GM12892 (cell line): ENCODE results near the gene ENDOV.

ENCODE experiments used
- DNase-seq: peaks from one replicate; pipeline ENCODE4 v3.0.0; 2011; ENCODE audit not compliant: insufficient read length
- FAIRE-seq: peaks from 2 replicates; lab custom pipeline; 2011; peaks lifted over from hg19 to GRCh38; lab: Jason Lieb, UNC
- POLR2A ChIP-seq: IDR thresholded peaks from 2 replicates; pipeline ENCODE4 v1.6.1; 2011; ENCODE audit warnings: low read depth, low read length, control low read depth
- POLR2AphosphoS5 ChIP-seq: IDR thresholded peaks from 2 replicates; pipeline ENCODE4 v1.6.1; 2011; ENCODE audit warnings: low read depth, low read length, control low read depth
- TAF1 ChIP-seq: IDR thresholded peaks from 2 replicates; pipeline ENCODE4 v1.6.1; 2011; ENCODE audit warnings: low read depth, mild to moderate bottlenecking, control low read depth, low read length, borderline replicate concordance

Gene ENDOV

GRCh38 chr17:80470603-80471002, 55.6 kb downstream of the ENDOV start:
- TF ChIP-seq POLR2A, result no peak
- no peak for TF ChIP-seq POLR2AphosphoS5
- no peak for TF ChIP-seq TAF1
- DNase-seq (no peak), FAIRE-seq (no peak)

- DNase-seq (no peak), FAIRE-seq (no peak)
- no peak for TF ChIP-seq POLR2A
- no peak for TF ChIP-seq TAF1
- TF ChIP-seq POLR2AphosphoS5, result no peak
These were observed 57.0 kb downstream of the ENDOV start for GRCh38 chr17:80471922-80472321.

- FAIRE-seq (no peak), DNase-seq (no peak)
- TF ChIP-seq TAF1, result no peak
- TF ChIP-seq POLR2AphosphoS5, result no peak
- no peak for TF ChIP-seq POLR2A
These were observed 58.0 kb downstream of the ENDOV start for GRCh38 chr17:80472996-80473395.

GRCh38 chr17:80473701-80474100, 58.7 kb downstream of the ENDOV start:
- TF ChIP-seq POLR2AphosphoS5 (no peak), POLR2A (no peak), TAF1 (no peak)
- no peak for FAIRE-seq
- DNase-seq, result no peak

GRCh38 chr17:80474231-80474960, 59.4 kb downstream of the ENDOV start:
- DNase-seq (no peak), FAIRE-seq (no peak)
- TF ChIP-seq TAF1, result no peak

GRCh38 chr17:80474961-80475909, 60.3 kb downstream of the ENDOV start:
- FAIRE-seq (no peak), DNase-seq (no peak)
- no peak for TF ChIP-seq TAF1
- no peak for TF ChIP-seq POLR2AphosphoS5

- DNase-seq, result no peak
- TF ChIP-seq POLR2A (no peak), POLR2AphosphoS5 (no peak), TAF1 (no peak)
- FAIRE-seq, result no peak
These were observed 61.2 kb downstream of the ENDOV start, which contains the start of gene NPTX1 for GRCh38 chr17:80475910-80476876. TSS of gene NPTX1 (minus strand) at chr17:80476607. CDS start at chr17:80476446, 161 bp downstream.

- TF ChIP-seq TAF1 (no peak), POLR2AphosphoS5 (no peak), POLR2A (no peak)
- DNase-seq (no peak), FAIRE-seq (no peak)
These were observed 62.1 kb downstream of the ENDOV start for GRCh38 chr17:80476877-80477646.

GRCh38 chr17:80477647-80478478, 62.9 kb downstream of the ENDOV start:
- DNase-seq (no peak), FAIRE-seq (no peak)
- no peak for TF ChIP-seq POLR2AphosphoS5
- TF ChIP-seq POLR2A, result no peak
- no peak for TF ChIP-seq TAF1
